ENCODE results near the gene SAYSD1.

SAYSD1 gene

GRCh38 chr6:39055661-39056060, 59.3 kb downstream of the SAYSD1 start:
- H3K36me3 ChIP-seq (replicated peaks; ENCODE audit: low read depth, low read length) = no peaks in the 10 kb centered on the region
- H3K27ac ChIP-seq (ENCODE audit: low read length) = no peak overlapping the region
- H3K4me1 ChIP-seq (ENCODE audit: low read length) = no peaks in the 10 kb centered on the region
- TF ChIP-seq CTCF (IDR thresholded peaks at IDR 0.05; ENCODE audit: low read depth, low read length) = no peak
- no peak for TF ChIP-seq EZH2phosphoT487 (IDR thresholded peaks at IDR 0.05; ENCODE audit: low read depth)
- no peak overlapping the region for H3K4me2 ChIP-seq (ENCODE audit: low read length)
- peaks cover 41% of the 10 kb centered on the region for H3K27me3 ChIP-seq (ENCODE audit: low read depth, low read length)
- no peak overlapping the region for H3K4me3 ChIP-seq (ENCODE audit: low read length)
- H4K20me1 ChIP-seq (ENCODE audit: insufficient read depth, low read length) = 0 out of 2 replicates have a peak, but pooled peaks cover 3% of the 10 kb centered on the region
- H2AFZ ChIP-seq (ENCODE audit: low read depth, low read length) = no peak overlapping the region
- H3K79me2 ChIP-seq (ENCODE audit: low read length) = no peaks in the 10 kb centered on the region
- H3K9me3 ChIP-seq (ENCODE audit: insufficient read depth, low read length) = no peaks in the 10 kb centered on the region
- no peak overlapping the region for H3K9ac ChIP-seq (ENCODE audit: low read length)

GRCh38 chr6:39054577-39055142, 60.3 kb downstream of the SAYSD1 start:
- Histone ChIP-seq H3K79me2 (ENCODE audit: low read length) (no peaks in the 10 kb centered on the region), H3K4me2 (ENCODE audit: low read length) (no peak overlapping the region), H3K27ac (ENCODE audit: low read length) (no peak overlapping the region), H3K9me3 (ENCODE audit: insufficient read depth, low read length) (no peaks in the 10 kb centered on the region), H3K4me3 (ENCODE audit: low read length) (no peak overlapping the region), H3K9ac (ENCODE audit: low read length) (no peak overlapping the region), H2AFZ (ENCODE audit: low read depth, low read length) (no peak overlapping the region), H3K27me3 (ENCODE audit: low read depth, low read length) (peaks cover 31% of the 10 kb centered on the region), H4K20me1 (ENCODE audit: insufficient read depth, low read length) (0 out of 2 replicates have a peak, but pooled peaks cover 3% of the 10 kb centered on the region), H3K36me3 (replicated peaks; ENCODE audit: low read depth, low read length) (no peaks in the 10 kb centered on the region), H3K4me1 (ENCODE audit: low read length) (no peaks in the 10 kb centered on the region)
- TF ChIP-seq EZH2phosphoT487 (IDR thresholded peaks at IDR 0.05; ENCODE audit: low read depth) (no peak), CTCF (IDR thresholded peaks at IDR 0.05; ENCODE audit: low read depth, low read length) (no peak)
